ENCODE measurements around the gene XPO6. TPM values are rescaled to one million over a fixed set of nuclear protein-coding genes. Genes with fewer than 3 reads are reported as not detected.

XPO6 gene
- total RNA-seq, 3 donors from 2014 or later (not counting 1 experiment from before 2014, with no cell fraction given): 233 to 321 (median 240) TPM

- TF ChIP-seq, protein P1, sequence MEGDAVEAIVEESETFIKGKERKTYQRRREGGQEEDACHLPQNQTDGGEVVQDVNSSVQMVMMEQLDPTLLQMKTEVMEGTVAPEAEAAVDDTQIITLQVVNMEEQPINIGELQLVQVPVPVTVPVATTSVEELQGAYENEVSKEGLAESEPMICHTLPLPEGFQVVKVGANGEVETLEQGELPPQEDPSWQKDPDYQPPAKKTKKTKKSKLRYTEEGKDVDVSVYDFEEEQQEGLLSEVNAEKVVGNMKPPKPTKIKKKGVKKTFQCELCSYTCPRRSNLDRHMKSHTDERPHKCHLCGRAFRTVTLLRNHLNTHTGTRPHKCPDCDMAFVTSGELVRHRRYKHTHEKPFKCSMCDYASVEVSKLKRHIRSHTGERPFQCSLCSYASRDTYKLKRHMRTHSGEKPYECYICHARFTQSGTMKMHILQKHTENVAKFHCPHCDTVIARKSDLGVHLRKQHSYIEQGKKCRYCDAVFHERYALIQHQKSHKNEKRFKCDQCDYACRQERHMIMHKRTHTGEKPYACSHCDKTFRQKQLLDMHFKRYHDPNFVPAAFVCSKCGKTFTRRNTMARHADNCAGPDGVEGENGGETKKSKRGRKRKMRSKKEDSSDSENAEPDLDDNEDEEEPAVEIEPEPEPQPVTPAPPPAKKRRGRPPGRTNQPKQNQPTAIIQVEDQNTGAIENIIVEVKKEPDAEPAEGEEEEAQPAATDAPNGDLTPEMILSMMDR (IDR thresholded peaks at IDR 0.05): no peak
- ATAC-seq (no peak), DNase-seq (no peak)
- Mint-ChIP-seq H3K4me3 (no peak overlapping the region), H3K4me1 (peaks cover 0 to 19% of the 10 kb centered on the region in 2 donors), H3K27ac (peak overlapping the region in 1 of 2 donors; percentile 4), H3K36me3 (no peaks in the 10 kb centered on the region), H3K9me3 (peaks cover 0 to 4% of the 10 kb centered on the region in 2 donors), H3K27me3 (ENCODE audit: low read depth in 2 of 2) (no peaks in the 10 kb centered on the region)
- H3K27me3 ChIP-seq (ENCODE audit: control insufficient read depth, insufficient read depth, low read length): no peaks in the 10 kb centered on the region
- H3K36me3 ChIP-seq (ENCODE audit: control insufficient read depth, insufficient read depth, low read length): peaks cover 12% of the 10 kb centered on the region
- H3K27ac ChIP-seq (ENCODE audit: low read length): no peak overlapping the region
- WGBS (ENCODE audit: insufficient coverage): 93% methylated on average over 5 of the region's 5 CpGs
- H3K4me3 ChIP-seq (ENCODE audit: low read length): no peak overlapping the region
- H3K4me1 ChIP-seq (ENCODE audit: control insufficient read depth, insufficient read depth, low read length): peaks cover 3% of the 10 kb centered on the region
- intact Hi-C loops (cut with micrococcal nuclease): no loop called here
- no peaks in the 10 kb centered on the region for H3K9me3 ChIP-seq (ENCODE audit: control insufficient read depth, insufficient read depth, low read length)
These were observed 118.4 kb downstream of the XPO6 start for GRCh38 chr16:28093385-28093725.

GRCh38 chr16:28092721-28093384 lies 118.9 kb downstream of the XPO6 start:
- peaks cover 0 to 19% of the 10 kb centered on the region in 2 donors for H3K4me1 Mint-ChIP-seq
- H3K27me3 ChIP-seq (ENCODE audit: control insufficient read depth, insufficient read depth, low read length): no peaks in the 10 kb centered on the region
- H3K4me1 ChIP-seq (ENCODE audit: control insufficient read depth, insufficient read depth, low read length): peaks cover 3% of the 10 kb centered on the region
- H3K9me3 ChIP-seq (ENCODE audit: control insufficient read depth, insufficient read depth, low read length): no peaks in the 10 kb centered on the region
- H3K4me3 ChIP-seq (ENCODE audit: low read length): no peak overlapping the region
- DNase-seq (no peak), ATAC-seq (no peak)
- no peaks in the 10 kb centered on the region for H3K36me3 Mint-ChIP-seq
- no peak overlapping the region for H3K27ac ChIP-seq (ENCODE audit: low read length)
- 96% methylated on average over 17 of the region's 17 CpGs for WGBS (ENCODE audit: insufficient coverage)
- intact Hi-C loops (cut with micrococcal nuclease): no loop called here
- H3K27me3 Mint-ChIP-seq (ENCODE audit: low read depth in 2 of 2): no peaks in the 10 kb centered on the region
- peaks cover 7% of the 10 kb centered on the region for H3K36me3 ChIP-seq (ENCODE audit: control insufficient read depth, insufficient read depth, low read length)
- H3K9me3 Mint-ChIP-seq: peaks cover 0 to 4% of the 10 kb centered on the region in 2 donors
- TF ChIP-seq, protein P1 (IDR thresholded peaks at IDR 0.05): no peak
- H3K27ac Mint-ChIP-seq: peak overlapping the region in 1 of 2 donors; percentile 4
- no peak overlapping the region for H3K4me3 Mint-ChIP-seq

- TF ChIP-seq, protein P1 (IDR thresholded peaks at IDR 0.05): no peak
- WGBS (ENCODE audit: insufficient coverage): 98% methylated on average over 12 of the region's 12 CpGs
- no peaks in the 10 kb centered on the region for H3K9me3 ChIP-seq (ENCODE audit: control insufficient read depth, insufficient read depth, low read length)
- no peak for DNase-seq
- H3K27ac ChIP-seq (ENCODE audit: low read length): no peak overlapping the region
- H3K27me3 ChIP-seq (ENCODE audit: control insufficient read depth, insufficient read depth, low read length): no peaks in the 10 kb centered on the region
- Mint-ChIP-seq H3K4me3 (no peak overlapping the region), H3K36me3 (no peaks in the 10 kb centered on the region), H3K27me3 (ENCODE audit: low read depth in 2 of 2) (no peaks in the 10 kb centered on the region), H3K4me1 (peaks cover 0 to 12% of the 10 kb centered on the region in 2 donors), H3K9me3 (peaks cover 0 to 4% of the 10 kb centered on the region in 2 donors), H3K27ac (no peak overlapping the region)
- H3K4me1 ChIP-seq (ENCODE audit: control insufficient read depth, insufficient read depth, low read length): peaks cover 3% of the 10 kb centered on the region
- ATAC-seq: no peak
- H3K36me3 ChIP-seq (ENCODE audit: control insufficient read depth, insufficient read depth, low read length): no peaks in the 10 kb centered on the region
- H3K4me3 ChIP-seq (ENCODE audit: low read length): no peak overlapping the region
- intact Hi-C loops (cut with micrococcal nuclease): no loop called here
These were observed 120.1 kb downstream of the XPO6 start for GRCh38 chr16:28091656-28092055.
